K562 (cell line): ENCODE data around the gene FBXO22. TPM values are rescaled to one million over a fixed set of nuclear protein-coding genes. Genes with fewer than 3 reads are reported as not detected.

Experiments
- ATAC-seq: fragments of 200-7000 bp; cut with Tn5 transposase; 3 replicates; pipeline ENCODE4 v1.9.1; 2020; ENCODE audit warnings: moderate library complexity
- BruUV-seq: library from RNA; stranded (reverse); fragments of 400-500 nt; replicated peaks from 2 replicates; lab custom pipeline; 2021; lab: Mats Ljungman, UMichigan
- CTCF ChIA-PET: fragments of 300-600 bp; formaldehyde crosslinking; extraction: SDS; loops from one replicate; lab custom pipeline; 2021; ENCODE audit warnings: low intra/inter-chr PET ratio; lab: Yijun Ruan, JAX
- POLR2A ChIA-PET: fragments of 300-600, 350-650 bp; sonication (Branson Sonifier 250); formaldehyde crosslinking; extraction: SDS; loops from one replicate; lab custom pipeline; 2021; ENCODE audit warnings: antibody characterized with exemption, inconsistent platforms; lab: Yijun Ruan, JAX
- DNase-seq, 4 experiments: peaks; one replicate each; pipeline versions ENCODE4 v3.0.0 to v3.0.0-alpha.2; 2011 to 2018; ENCODE audit warnings: low spot score in 3 of 4, mixed read lengths in 3 of 4; ENCODE audit errors: extremely low read depth in 1 of 4
- FAIRE-seq: peaks from 2 replicates; lab custom pipeline; 2011; peaks lifted over from hg19 to GRCh38; lab: Jason Lieb, UNC
- H2AFZ ChIP-seq: 2 replicates; pipeline ENCODE4 v1.6.0; 2011; ENCODE audit warnings: low read depth, low read length, control low read depth, inconsistent platforms
- H3K27ac ChIP-seq: fragments of 200-600 bp; 3 replicates; pipeline ENCODE4 v1.8.0; 2011; ENCODE audit warnings: low read depth, mild to moderate bottlenecking, control low read depth, inconsistent platforms, low read length, moderate library complexity, mixed read lengths; ENCODE audit errors: extremely low read depth
- H3K27me3 ChIP-seq, 2 experiments: fragments of 300-600 bp in 1 of 2; 2 replicates in 1 of 2; 3 replicates in 1 of 2; pipeline versions ENCODE4 v1.6.0 to v1.8.0; 2011; ENCODE audit warnings: inconsistent platforms in 2 of 2, low read length in 2 of 2, mild to moderate bottlenecking in 1 of 2, mixed read lengths in 1 of 2, moderate library complexity in 1 of 2; ENCODE audit not compliant: control insufficient read depth in 2 of 2, insufficient read depth in 2 of 2
- H3K36me3 ChIP-seq: fragments of 300-600 bp; 3 replicates; pipeline ENCODE4 v1.8.0; 2011; ENCODE audit warnings: mild to moderate bottlenecking, low read length, inconsistent platforms; ENCODE audit not compliant: control insufficient read depth, insufficient read depth
- H3K4me1 ChIP-seq, 2 experiments: fragments of 200-600 bp in 1 of 2; replicated peaks in 1 of 2; 2 replicates in 1 of 2; 3 replicates in 1 of 2; pipeline versions ENCODE4 v1.5.1 to v1.8.0; 2011; ENCODE audit warnings: inconsistent platforms in 2 of 2, low read length in 2 of 2, mild to moderate bottlenecking in 1 of 2, mixed read lengths in 1 of 2, moderate library complexity in 1 of 2; ENCODE audit not compliant: control insufficient read depth in 2 of 2, insufficient read depth in 2 of 2
- H3K4me2 ChIP-seq: 2 replicates; pipeline ENCODE4 v1.6.1; 2011; ENCODE audit warnings: low read length, control low read depth, inconsistent platforms, mixed read lengths; ENCODE audit not compliant: insufficient read depth
- H3K4me3 ChIP-seq: fragments of 200-600 bp; sonication (generic), shearing (Covaris generic); 2 replicates; pipeline ENCODE4 v1.5.1; 2016; ENCODE audit warnings: control low read depth, inconsistent platforms
- H3K79me2 ChIP-seq: fragments of 200-600 bp; 3 replicates; pipeline ENCODE4 v1.8.0; 2011; ENCODE audit warnings: low read length, inconsistent platforms; ENCODE audit not compliant: control insufficient read depth, insufficient read depth
- H3K9ac ChIP-seq, 2 experiments: 2 replicates each; pipeline versions ENCODE4 v1.6.0 to v1.6.1; 2011; ENCODE audit warnings: low read depth in 2 of 2, low read length in 2 of 2, control low read depth in 1 of 2, inconsistent platforms in 1 of 2, mild to moderate bottlenecking in 1 of 2, mixed read lengths in 1 of 2; ENCODE audit not compliant: insufficient read depth in 1 of 2
- H3K9me1 ChIP-seq: one replicate; pipeline ENCODE4 v1.6.0; 2011; ENCODE audit warnings: inconsistent platforms, mild to moderate bottlenecking, low read length, moderate library complexity; ENCODE audit not compliant: control insufficient read depth, insufficient read depth
- H3K9me3 ChIP-seq: replicated peaks from 2 replicates; pipeline ENCODE4 v1.5.1; 2011; ENCODE audit warnings: low read depth, low read length, inconsistent platforms; ENCODE audit not compliant: control insufficient read depth, insufficient read depth
- H4K20me1 ChIP-seq: replicated peaks from 2 replicates; pipeline ENCODE4 v1.6.1; 2011; ENCODE audit warnings: low read length, inconsistent platforms, mixed read lengths; ENCODE audit not compliant: control insufficient read depth, insufficient read depth
- ARID2 ChIP-seq: fragments of 450-650 bp; IDR thresholded peaks from 2 replicates; pipeline ENCODE4 v1.6.1; 2017; ENCODE audit warnings: antibody characterized with exemption, mild to moderate bottlenecking
- CREBBP ChIP-seq: IDR thresholded peaks from one replicate; pipeline ENCODE4 v1.6.1; 2012; ENCODE audit warnings: low read depth, mild to moderate bottlenecking, control low read depth, inconsistent platforms, low read length
- GATAD2A ChIP-seq: fragments of 450-650 bp; IDR thresholded peaks from 2 replicates; pipeline ENCODE4 v1.6.1; 2017
- HSF4 ChIP-seq: fragments of 250-450 bp; sonication (Bioruptor Pico); IDR thresholded peaks from 2 replicates; pipeline ENCODE4 v2.1.2; 2022; ENCODE audit warnings: mild to moderate bottlenecking, moderate library complexity, borderline replicate concordance
- KLF1 ChIP-seq: fragments of 450-650 bp; IDR thresholded peaks from 2 replicates; pipeline ENCODE4 v1.6.1; 2016; ENCODE audit warnings: missing genetic modification characterization, missing compliant biosample characterization
- KLF13 ChIP-seq: fragments of 450-650 bp; IDR thresholded peaks from 2 replicates; pipeline ENCODE4 v1.6.1; 2016; ENCODE audit warnings: missing genetic modification characterization, low read depth, mild to moderate bottlenecking, missing compliant biosample characterization, moderate library complexity, borderline replicate concordance
- MYC ChIP-seq, 2 experiments: fragments of 250-450 bp in 1 of 2; sonication (Bioruptor Pico) in 1 of 2; IDR thresholded peaks; 2 replicates each; pipeline versions ENCODE4 v1.5.1 to v1.6.1; 2012 to 2021; ENCODE audit warnings: low read depth in 2 of 2, borderline replicate concordance in 1 of 2, improper control_type of control experiment in 1 of 2, low read length in 1 of 2, mild to moderate bottlenecking in 1 of 2, moderate library complexity in 1 of 2
- POLR2AphosphoS5 ChIP-seq: IDR thresholded peaks from 2 replicates; pipeline ENCODE4 v1.6.1; 2011; ENCODE audit warnings: mild to moderate bottlenecking, low read depth, low read length, moderate library complexity; ENCODE audit not compliant: control insufficient read depth, insufficient read depth
- PRDM10 ChIP-seq: fragments of 450-650 bp; IDR thresholded peaks from 2 replicates; pipeline ENCODE4 v1.6.1; 2018; ENCODE audit not compliant: partially characterized antibody
- PTRF ChIP-seq: fragments of 450-650 bp; IDR thresholded peaks from 2 replicates; pipeline ENCODE4 v1.6.1; 2016; ENCODE audit warnings: mild to moderate bottlenecking, missing genetic modification characterization, missing compliant biosample characterization
- RBM39 ChIP-seq: fragments of 200-400 bp; formaldehyde crosslinking; optimal IDR thresholded peaks from 2 replicates; pipeline ENCODE3; 2018; ENCODE audit warnings: low read depth, low read length
- RERE ChIP-seq: sonication (generic); formaldehyde crosslinking; IDR thresholded peaks from 2 replicates; pipeline ENCODE4 v1.8.0; 2023; ENCODE audit warnings: missing genetic modification reagents, mild to moderate bottlenecking, borderline replicate concordance
- SRF ChIP-seq, 2 experiments: fragments of 250-450, 450-650 bp in 1 of 2; sonication (Bioruptor Pico) in 1 of 2; sonication (generic) in 1 of 2; formaldehyde crosslinking; IDR thresholded peaks; 2 replicates each; pipeline versions ENCODE4 v1.5.0 to v1.5.1; 2020 to 2022; ENCODE audit warnings: mild to moderate bottlenecking in 1 of 2, missing genetic modification reagents in 1 of 2
- WGBS: fragments of 100-300 bp; shearing (Covaris generic); methylation state at CpG from one replicate; pipeline ENCODE4 v1.1.6; 2016; ENCODE audit warnings: low coverage, mixed read lengths; ENCODE audit not compliant: insufficient coverage; ENCODE audit errors: missing lambda C conversion rate; 5-methylcytosine and 5-hydroxymethylcytosine counted together
- in situ Hi-C: fragments of 300-500 bp; cut with MboI; formaldehyde crosslinking; loops from 4 replicates; pipeline ENCODE4 v1.15.0; 2018; ENCODE audit warnings: inconsistent platforms, mixed read lengths
- intact Hi-C: fragments of 100-400 bp; cut with micrococcal nuclease; formaldehyde crosslinking; loops from 2 replicates; pipeline ENCODE4 v1.14.2; 2022
- polyA plus RNA-seq, 8 experiments: library from polyadenylated mRNA; depleted of rRNA in 4 of 8; stranded (reverse) in 5 of 8; unstranded in 3 of 8; fragments of >200 nt; fragmentation: Nextera tagmentation in 2 of 8; fragmentation: Illumina TruSeq in 1 of 8; extraction: Ambion mirVana in 2 of 8; extraction: Trizol in 1 of 8; gene quantifications; 2 replicates each; pipeline versions ENCODE4 v1.2.1 to v1.2.3, GENCODE V29; 2011 to 2014; ENCODE audit warnings: inconsistent platforms in 1 of 8, missing spikeins in 1 of 8
- total RNA-seq, 7 experiments: library from RNA; depleted of rRNA in 6 of 7; stranded (reverse); fragments of >200 nt in 6 of 7; fragmentation: Illumina TruSeq in 2 of 7; extraction: Trizol in 2 of 7; gene quantifications; 2 replicates each; pipeline versions ENCODE4 v1.2.1 to v1.2.3, GENCODE V29; 2011 to 2021; ENCODE audit warnings: low replicate concordance in 1 of 7

FBXO22 gene
- total and polyA plus RNA-seq, 9 of the 15 experiments (the other 6 are each of a cell fraction or from before 2014, with no cell fraction given): 24.4 to 99.4 (median 66.5) TPM

GRCh38 chr15:75868019-75868418 lies 35.7 kb upstream of the FBXO22 start:
- no peak overlapping the region for H2AFZ ChIP-seq
- CTCF ChIA-PET: no interaction called here
- peaks cover 59% of the 10 kb centered on the region for H3K36me3 ChIP-seq
- H4K20me1 ChIP-seq: no peaks in the 10 kb centered on the region
- ATAC-seq: no peak
- no peaks in the 10 kb centered on the region for H3K27me3 ChIP-seq
- H3K79me2 ChIP-seq: peaks cover 55% of the 10 kb centered on the region
- in situ Hi-C loops: no loop called here
- no TSS peak for BruUV-seq
- no peak overlapping the region for H3K4me3 ChIP-seq
- intact Hi-C loops: no loop called here
- no peak for FAIRE-seq
- no peak overlapping the region for H3K27ac ChIP-seq
- H3K4me1 ChIP-seq: peaks cover 0 to 23% of the 10 kb centered on the region in 2 experiments; a peak in 2 of 5 replicates
- no peaks in the 10 kb centered on the region for H3K9me3 ChIP-seq
- POLR2A ChIA-PET: interaction anchor here (1.6 to 3.0 kb wide), 2 partner anchors 25 to 34 kb away, joined by 3 to 11 read pairs; partner anchors contain the start of gene UBE2Q2
- H3K9me1 ChIP-seq: no peaks in the 10 kb centered on the region
- WGBS: 92% methylated on average over 3 of the region's 3 CpGs
- H3K4me2 ChIP-seq: no peak overlapping the region
- no peak overlapping the region for H3K9ac ChIP-seq
- TF ChIP-seq CREBBP (no peak), RBM39 (no peak), GATAD2A (no peak), KLF1 (tag) (no peak), ARID2 (no peak), PTRF (tag) (no peak), SRF (CRISPR knock-in tag; IDR thresholded peaks at IDR 0.05) (no peak), PRDM10 (no peak), KLF13 (no peak), MYC (IDR thresholded peaks at IDR 0.05; ENCODE audit: low read depth, low read length) (no peak), MYC (CRISPR knock-in tag; IDR thresholded peaks at IDR 0.05; ENCODE audit: borderline replicate concordance, low read depth) (no peak), RERE (CRISPR knock-in tag) (no peak), POLR2AphosphoS5 (no peak), HSF4 (no peak)
- no peak for DNase-seq
